Mucosa of descending colon (tissue), 3 donors: ENCODE data around the gene SPARC. TPM values are rescaled to one million over a fixed set of nuclear protein-coding genes. Genes with fewer than 3 reads are reported as not detected.
"Not testable (repeated sequence)": the region's sequence is repeated elsewhere in the genome, so short reads cannot be mapped to it uniquely, and the experiment has no call there.

Experiments used
- ATAC-seq: fragments of 200-7000 bp; cut with Tn5 transposase; one replicate; pipeline ENCODE4 v1.9.1; 2020; ENCODE audit warnings: mild to moderate bottlenecking, moderate library complexity
- DNase-seq, 3 donors: peaks; one replicate each; pipeline ENCODE4 v3.0.0-alpha.2; 2020
- H3K36me3 ChIP-seq: fragments of 200-600 bp; one replicate; pipeline ENCODE4 v1.8.0; 2021; ENCODE audit warnings: low read depth, mild to moderate bottlenecking
- H3K4me1 ChIP-seq: fragments of 200-600 bp; one replicate; pipeline ENCODE4 v1.8.0; 2021; ENCODE audit warnings: low read depth, mild to moderate bottlenecking
- H3K4me3 ChIP-seq: fragments of 200-600 bp; one replicate; pipeline ENCODE4 v1.8.0; 2021; ENCODE audit warnings: mild to moderate bottlenecking
- H3K9me3 ChIP-seq: fragments of 200-600 bp; one replicate; pipeline ENCODE4 v1.8.0; 2021; ENCODE audit warnings: mild to moderate bottlenecking
- intact Hi-C, 2 donors: fragments of 100-400 bp; cut with DNase I in 1 of 2; cut with micrococcal nuclease in 1 of 2; formaldehyde crosslinking; loops; one replicate each; pipeline versions ENCODE4 v1.11.0 to v1.11.1; 2022; cut with DNase I, micrococcal nuclease
- long read RNA-seq, 2 donors: library from polyadenylated mRNA; unstranded; transcript quantifications; one replicate each; pipeline ENCODE4 v2.0.0, GENCODE V29; 2019 to 2021
- total RNA-seq, 3 donors: library from RNA; stranded (reverse); fragmentation: NEBNext Ultra II Directional in 2 of 3; extraction: Animal tissue kit (Norgen Biotek cat#: 25700) in 2 of 3; gene quantifications; one replicate each; pipeline versions ENCODE4 v1.2.1 to v1.2.4, GENCODE V29; 2021 to 2023
- TF ChIP-seq, protein P1 (sequence below): fragments of 200-600 bp; IDR thresholded peaks from one replicate; pipeline ENCODE4 v1.8.0; 2022; ENCODE audit warnings: antibody characterized with exemption, mild to moderate bottlenecking
- donor health status: DM: no; HTN: no; CAD: no; lungs with moderate emphysema.
- donor health status: DM: no; HTN: no; CAD: no.
- donor health status: DM: no; HTN: yes; CAD: no.

Gene SPARC, protein sequence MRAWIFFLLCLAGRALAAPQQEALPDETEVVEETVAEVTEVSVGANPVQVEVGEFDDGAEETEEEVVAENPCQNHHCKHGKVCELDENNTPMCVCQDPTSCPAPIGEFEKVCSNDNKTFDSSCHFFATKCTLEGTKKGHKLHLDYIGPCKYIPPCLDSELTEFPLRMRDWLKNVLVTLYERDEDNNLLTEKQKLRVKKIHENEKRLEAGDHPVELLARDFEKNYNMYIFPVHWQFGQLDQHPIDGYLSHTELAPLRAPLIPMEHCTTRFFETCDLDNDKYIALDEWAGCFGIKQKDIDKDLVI
- 100 to 1,000 TPM in 2 of 3 donors, 10 to 100 TPM in 1; 78.0 to 410 (median 227) TPM for total RNA-seq
- long read RNA-seq, donor 1, transcript SPARC-201 (10 exons, 3,701 nt): major isoform, 223 of 286 reads
- long read RNA-seq, donor 1, transcript SPARC-202 (4 exons, 1,598 nt): minor isoform, 5 of 286 reads
- long read RNA-seq, donor 1, partial matches to known transcripts: 50 of 286 reads
- long read RNA-seq, donor 1, other reads (novel, unspliced or antisense): 8 of 286 reads
- long read RNA-seq, donor 2, transcript SPARC-201 (10 exons, 3,701 nt): major isoform, 34 of 55 reads
- long read RNA-seq, donor 2, partial matches to known transcripts: 20 of 55 reads
- long read RNA-seq, donor 2, other reads (novel, unspliced or antisense): 0 of 55 reads

DNA sequence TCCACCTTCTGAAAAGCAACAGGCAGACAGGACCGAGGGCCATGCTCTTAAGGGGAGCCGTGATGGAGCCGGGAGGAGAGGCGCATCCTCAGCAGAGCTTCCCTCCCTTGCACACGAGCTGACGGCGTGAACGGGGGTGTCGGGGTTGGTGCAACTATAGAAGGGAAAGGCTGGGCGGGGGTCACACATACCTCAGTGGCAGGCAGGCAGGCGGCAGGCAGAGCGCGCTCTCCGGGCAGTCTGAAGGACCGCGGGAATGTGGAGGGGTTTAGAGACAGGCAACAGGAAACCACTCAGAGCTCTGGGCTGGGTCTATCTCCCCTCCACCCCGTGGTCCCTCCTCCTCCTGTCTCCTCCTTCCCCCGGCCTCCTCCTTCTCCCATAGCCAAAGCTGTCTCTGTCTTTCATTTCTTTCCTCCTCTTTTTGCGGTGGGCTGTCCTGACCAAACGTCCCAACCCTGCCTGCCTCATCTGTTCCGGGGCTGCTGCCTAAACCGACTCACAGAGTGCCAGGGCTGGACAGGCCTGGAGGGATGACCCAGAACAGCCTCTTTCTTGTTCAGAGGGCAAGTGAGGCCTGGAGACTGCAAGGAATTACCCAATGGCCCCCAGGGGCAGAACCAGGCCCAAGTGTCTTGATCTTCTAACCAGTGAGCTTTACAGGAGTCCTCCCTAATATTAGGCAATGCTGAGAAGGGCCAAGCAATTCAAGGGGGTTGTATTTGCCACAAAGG, at the start of gene SPARC:
SPARC (minus strand) TSS at position 242 of the 734 bp plus-strand sequence. CDS start 10,727 bp downstream, outside the sequence.
- intact Hi-C loops: no loop called here
- Histone ChIP-seq H3K4me3 (peak within 1 kb of the TSS; percentile 24), H3K9me3 (no peaks in the 10 kb centered on the region), H3K4me1 (no peaks in the 10 kb centered on the region), H3K36me3 (no peaks in the 10 kb centered on the region)
- ATAC-seq (peak; percentile 73), DNase-seq (peak; percentile 46 to 79 (median 55))
- TF ChIP-seq, protein P1, sequence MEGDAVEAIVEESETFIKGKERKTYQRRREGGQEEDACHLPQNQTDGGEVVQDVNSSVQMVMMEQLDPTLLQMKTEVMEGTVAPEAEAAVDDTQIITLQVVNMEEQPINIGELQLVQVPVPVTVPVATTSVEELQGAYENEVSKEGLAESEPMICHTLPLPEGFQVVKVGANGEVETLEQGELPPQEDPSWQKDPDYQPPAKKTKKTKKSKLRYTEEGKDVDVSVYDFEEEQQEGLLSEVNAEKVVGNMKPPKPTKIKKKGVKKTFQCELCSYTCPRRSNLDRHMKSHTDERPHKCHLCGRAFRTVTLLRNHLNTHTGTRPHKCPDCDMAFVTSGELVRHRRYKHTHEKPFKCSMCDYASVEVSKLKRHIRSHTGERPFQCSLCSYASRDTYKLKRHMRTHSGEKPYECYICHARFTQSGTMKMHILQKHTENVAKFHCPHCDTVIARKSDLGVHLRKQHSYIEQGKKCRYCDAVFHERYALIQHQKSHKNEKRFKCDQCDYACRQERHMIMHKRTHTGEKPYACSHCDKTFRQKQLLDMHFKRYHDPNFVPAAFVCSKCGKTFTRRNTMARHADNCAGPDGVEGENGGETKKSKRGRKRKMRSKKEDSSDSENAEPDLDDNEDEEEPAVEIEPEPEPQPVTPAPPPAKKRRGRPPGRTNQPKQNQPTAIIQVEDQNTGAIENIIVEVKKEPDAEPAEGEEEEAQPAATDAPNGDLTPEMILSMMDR: no peak

GRCh38 chr5:151735646-151736045, 48.9 kb upstream of the SPARC start:
- Histone ChIP-seq H3K4me3 (no peak overlapping the region), H3K9me3 (no peaks in the 10 kb centered on the region), H3K36me3 (no peaks in the 10 kb centered on the region), H3K4me1 (no peaks in the 10 kb centered on the region)
- ATAC-seq (no peak), DNase-seq (no peak)
- TF ChIP-seq, protein P1: no peak
- intact Hi-C loops: no loop called here

GRCh38 chr5:151734064-151734408, 47.3 kb upstream of the SPARC start:
- TF ChIP-seq, protein P1: no peak
- Histone ChIP-seq H3K36me3 (no peaks in the 10 kb centered on the region), H3K4me3 (no peak overlapping the region), H3K4me1 (no peaks in the 10 kb centered on the region), H3K9me3 (peaks cover 14% of the 10 kb centered on the region)
- ATAC-seq (no peak), DNase-seq (no peak)
- intact Hi-C loops: no loop called here

- Histone ChIP-seq H3K36me3 (no peaks in the 10 kb centered on the region), H3K9me3 (peaks cover 14% of the 10 kb centered on the region), H3K4me3 (no peak overlapping the region), H3K4me1 (no peaks in the 10 kb centered on the region)
- DNase-seq (no peak), ATAC-seq (no peak)
- TF ChIP-seq, protein P1: no peak
- intact Hi-C loops: no loop called here
Observed at GRCh38 chr5:151733358-151734063, 46.8 kb upstream of the SPARC start.

DNA sequence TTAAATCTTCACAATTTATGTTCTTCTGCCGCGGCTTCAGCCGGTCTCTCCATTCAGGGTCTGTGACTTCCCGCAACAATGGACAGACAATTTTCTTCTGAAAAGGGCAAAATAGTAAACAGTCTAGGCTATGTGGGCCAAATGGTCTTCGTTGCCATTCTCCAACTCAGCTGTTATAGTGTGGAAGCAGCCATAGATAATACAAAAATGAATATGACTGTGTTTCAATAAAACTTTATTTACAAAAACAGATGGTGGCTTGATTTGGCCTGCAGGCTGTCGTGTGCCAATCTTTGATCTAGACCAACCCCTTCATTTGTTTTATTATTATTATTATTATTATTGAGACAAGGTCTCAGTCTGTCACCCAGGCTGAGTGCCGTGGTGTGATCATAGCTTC, 43.7 kb upstream of the SPARC start:
- Histone ChIP-seq H3K4me1 (no peaks in the 10 kb centered on the region), H3K4me3 (no peak overlapping the region), H3K9me3 (peaks cover 14% of the 10 kb centered on the region), H3K36me3 (no peaks in the 10 kb centered on the region)
- no peak for ATAC-seq
- no peak for DNase-seq
- TF ChIP-seq, protein P1: no peak
- intact Hi-C loops: no loop called here

DNA sequence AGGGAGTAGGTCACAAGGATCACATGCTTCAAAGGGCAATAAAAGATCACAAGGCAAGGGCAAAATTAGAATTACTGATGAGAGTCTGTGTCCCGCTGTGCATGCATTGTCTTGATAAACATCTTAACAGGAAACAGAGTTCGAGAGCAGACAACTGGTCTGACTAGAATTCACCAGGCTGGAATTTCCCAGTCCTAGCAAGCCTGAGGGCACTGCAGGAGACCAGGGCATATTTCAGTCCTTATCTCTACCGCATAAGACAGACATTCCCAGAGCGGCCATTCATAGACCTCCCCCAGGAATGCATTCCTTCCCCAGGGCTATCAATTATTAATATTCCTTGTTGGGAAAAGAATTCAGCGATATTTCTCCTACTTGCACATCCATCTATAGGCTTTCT, 42.9 kb upstream of the SPARC start:
- H3K36me3 ChIP-seq, H3K4me3 ChIP-seq, DNase-seq, H3K4me1 ChIP-seq, ATAC-seq, intact Hi-C loops: not testable (repeated sequence)
- H3K9me3 ChIP-seq: peaks cover 14% of the 10 kb centered on the region
